Measurements from ENCODE around the gene RUNX3. TPM values are rescaled to one million over a fixed set of nuclear protein-coding genes. Genes with fewer than 3 reads are reported as not detected.

The RUNX3 gene
- total and polyA plus RNA-seq, 9 donors = 0.23 to 1.9 (median 0.83) TPM

- TF ChIP-seq POLR2A (IDR thresholded peaks at IDR 0.05) (no peak), EP300 (IDR thresholded peaks at IDR 0.05) (no peak), CTCF (IDR thresholded peaks at IDR 0.05) (no peak)
- Histone ChIP-seq H3K4me1 (ENCODE audit: insufficient read depth) (no peaks in the 10 kb centered on the region), H3K4me3 (no peak overlapping the region), H3K27me3 (no peaks in the 10 kb centered on the region), H3K36me3 (no peaks in the 10 kb centered on the region), H3K27ac (no peak overlapping the region), H3K9me3 (no peaks in the 10 kb centered on the region)
- WGBS, 3 donors = 77 to 97% (median 84%) methylated on average over 2 of the region's 2 CpGs
- intact Hi-C loops (cut with DNase I) = no loop called here
- DNase-seq = no peak
Measured at GRCh38 chr1:24890887-24891286, 39.2 kb downstream of the RUNX3 start.

DNA sequence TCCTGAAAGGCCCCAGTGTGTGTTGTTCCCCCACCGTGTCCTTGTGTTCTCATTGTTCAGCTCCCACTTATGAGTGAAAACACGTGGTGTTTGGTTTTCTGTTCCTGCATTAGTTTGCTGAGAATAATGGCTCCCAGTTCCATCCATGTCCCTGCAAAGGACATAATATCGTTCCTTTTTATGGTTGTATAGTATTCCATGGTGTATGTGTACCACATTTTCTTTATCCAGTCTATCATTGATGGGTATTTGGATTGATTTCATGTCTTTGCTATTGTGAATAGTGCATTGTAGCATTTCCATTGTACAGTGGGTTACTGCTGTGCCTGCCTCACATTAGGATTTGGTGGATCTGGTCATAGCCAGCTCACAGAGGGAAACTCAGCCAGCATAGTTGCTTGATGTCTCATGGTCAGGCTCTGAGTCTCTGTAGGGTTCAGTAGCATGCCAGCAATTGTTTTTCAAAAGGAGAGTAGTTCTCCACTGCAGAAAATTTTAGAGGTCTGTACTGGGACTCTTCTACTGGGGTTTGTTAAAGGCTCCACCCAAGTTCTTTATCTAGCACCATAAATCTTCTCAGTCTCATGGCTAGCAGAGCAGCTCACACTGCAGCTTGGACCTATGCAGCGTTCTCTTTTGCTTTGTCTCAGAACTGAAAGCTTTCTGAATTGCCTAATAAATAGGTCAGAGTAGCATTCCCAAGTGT is 41.0 kb downstream of the RUNX3 start:
- no peak for DNase-seq
- Histone ChIP-seq H3K27ac (no peak overlapping the region), H3K4me1 (ENCODE audit: insufficient read depth) (no peaks in the 10 kb centered on the region), H3K27me3 (no peaks in the 10 kb centered on the region), H3K9me3 (no peaks in the 10 kb centered on the region), H3K4me3 (no peak overlapping the region), H3K36me3 (no peaks in the 10 kb centered on the region)
- intact Hi-C loops (cut with DNase I) = no loop called here
- no peak for TF ChIP-seq CTCF (IDR thresholded peaks at IDR 0.05)
- no peak for TF ChIP-seq EP300 (IDR thresholded peaks at IDR 0.05)
- no peak for TF ChIP-seq POLR2A (IDR thresholded peaks at IDR 0.05)
- 62 to 71% (median 67%) methylated on average over 4 of the region's 4 CpGs for WGBS, 3 donors

GRCh38 chr1:24888061-24888970 is 41.8 kb downstream of the RUNX3 start:
- H3K36me3 ChIP-seq = no peaks in the 10 kb centered on the region
- no peak for TF ChIP-seq EP300 (IDR thresholded peaks at IDR 0.05)
- TF ChIP-seq CTCF (IDR thresholded peaks at IDR 0.05) = no peak
- no peak for TF ChIP-seq POLR2A (IDR thresholded peaks at IDR 0.05)
- no peak overlapping the region for H3K27ac ChIP-seq
- no peaks in the 10 kb centered on the region for H3K9me3 ChIP-seq
- no peak overlapping the region for H3K4me3 ChIP-seq
- 85 to 92% (median 89%) methylated on average over 9 of the region's 9 CpGs for WGBS, 3 donors
- intact Hi-C loops (cut with DNase I) = no loop called here
- H3K4me1 ChIP-seq (ENCODE audit: insufficient read depth) = no peaks in the 10 kb centered on the region
- no peaks in the 10 kb centered on the region for H3K27me3 ChIP-seq
- peak in 2 of 5 donors; percentile 2 to 4 for DNase-seq

GRCh38 chr1:24886241-24886640 is 43.8 kb downstream of the RUNX3 start:
- WGBS, 3 donors = 56 to 82% (median 79%) methylated on average over 1 of the region's 1 CpG

More at GRCh38 chr1:24886241-24886640, 43.8 kb downstream of the RUNX3 start:
- no peaks in the 10 kb centered on the region for H3K4me1 ChIP-seq (ENCODE audit: insufficient read depth)
- TF ChIP-seq CTCF (IDR thresholded peaks at IDR 0.05) (no peak), POLR2A (IDR thresholded peaks at IDR 0.05) (no peak)
- no peaks in the 10 kb centered on the region for H3K36me3 ChIP-seq
- H3K27ac ChIP-seq = no peak overlapping the region
- intact Hi-C loops (cut with DNase I) = no loop called here
- no peak overlapping the region for H3K4me3 ChIP-seq
- no peaks in the 10 kb centered on the region for H3K9me3 ChIP-seq
- no peaks in the 10 kb centered on the region for H3K27me3 ChIP-seq
- peak in 2 of 5 donors; percentile 6 to 8 for DNase-seq
